ENCODE results near the gene AFP.

Gene AFP

GRCh38 chr4:73438582-73439215, 2.7 kb downstream of the AFP start:
- DNase-seq (ENCODE audit: low read depth in 2 of 2): no peak

- DNase-seq (ENCODE audit: low read depth in 2 of 2): no peak
Observed at GRCh38 chr4:73439445-73439844, 3.4 kb downstream of the AFP start.

- DNase-seq (ENCODE audit: low read depth in 2 of 2): no peak
Observed at GRCh38 chr4:73439991-73440390, 4.0 kb downstream of the AFP start.

GRCh38 chr4:73440653-73441052, 4.6 kb downstream of the AFP start:
- DNase-seq (ENCODE audit: low read depth in 2 of 2): no peak

- no peak for DNase-seq (ENCODE audit: low read depth in 2 of 2)
Observed at GRCh38 chr4:73442275-73442674, 6.3 kb downstream of the AFP start.

- no peak for DNase-seq (ENCODE audit: low read depth in 2 of 2)
Observed at GRCh38 chr4:73443224-73443623, 7.2 kb downstream of the AFP start.

GRCh38 chr4:73445383-73446335, 9.6 kb downstream of the AFP start:
- no peak for DNase-seq (ENCODE audit: low read depth in 2 of 2)

- no peak for DNase-seq (ENCODE audit: low read depth in 2 of 2)
Observed at GRCh38 chr4:73446336-73446938, 10.4 kb downstream of the AFP start.

- no peak for DNase-seq (ENCODE audit: low read depth in 2 of 2)
Observed at GRCh38 chr4:73447671-73448070, 11.7 kb downstream of the AFP start.

- DNase-seq (ENCODE audit: low read depth in 2 of 2): no peak
Observed at GRCh38 chr4:73448448-73449203, 12.6 kb downstream of the AFP start.

GRCh38 chr4:73450398-73451004, 14.5 kb downstream of the AFP start:
- no peak for DNase-seq (ENCODE audit: low read depth in 2 of 2)

- DNase-seq (ENCODE audit: low read depth in 2 of 2): no peak
Observed at GRCh38 chr4:73451404-73451803, 15.4 kb downstream of the AFP start.

GRCh38 chr4:73451981-73452747, 16.1 kb downstream of the AFP start:
- no peak for DNase-seq (ENCODE audit: low read depth in 2 of 2)

- no peak for DNase-seq (ENCODE audit: low read depth in 2 of 2)
Observed at GRCh38 chr4:73452953-73453700, 17.1 kb downstream of the AFP start.

GRCh38 chr4:73453701-73454005, 17.6 kb downstream of the AFP start:
- DNase-seq (ENCODE audit: low read depth in 2 of 2): no peak

- no peak for DNase-seq (ENCODE audit: low read depth in 2 of 2)
Observed at GRCh38 chr4:73454920-73455319, 18.9 kb downstream of the AFP start.

GRCh38 chr4:73456177-73457022, 20.4 kb downstream of the AFP start:
- DNase-seq (ENCODE audit: low read depth in 2 of 2): no peak

GRCh38 chr4:73458184-73459047, 22.4 kb downstream of the AFP start:
- no peak for DNase-seq (ENCODE audit: low read depth in 2 of 2)

Measured in stimulated activated CD8-positive, alpha-beta memory T cell treated with anti-CD3 and anti-CD28 coated beads, Interleukin-15, amount 100 ng/mL, for 4 hours (primary cell).